HepG2 (cell line): Measurements from ENCODE around the gene DTX2. TPM values are rescaled to one million over a fixed set of nuclear protein-coding genes. Genes with fewer than 3 reads are reported as not detected.

Experiments used
- ASH2L ChIP-seq: fragments of 300-600, 200-600 bp; sonication (generic); IDR thresholded peaks from 2 replicates; pipeline ENCODE4 v1.7.0; 2017; ENCODE audit warnings: low read depth, mild to moderate bottlenecking, moderate library complexity, mixed read lengths, low read length; ENCODE audit not compliant: insufficient read length
- ATRX ChIP-seq: sonication (generic); formaldehyde crosslinking; IDR thresholded peaks from 2 replicates; pipeline ENCODE4 v1.4.0; 2020; ENCODE audit warnings: missing genetic modification reagents, borderline replicate concordance
- HIC2 ChIP-seq: sonication (generic); formaldehyde crosslinking; IDR thresholded peaks from 2 replicates; pipeline ENCODE4 v1.9.0; 2022; ENCODE audit warnings: low read depth, missing genetic modification reagents
- HIVEP1 ChIP-seq: sonication (generic); formaldehyde crosslinking; IDR thresholded peaks from 2 replicates; pipeline ENCODE4 v1.4.0; 2020; ENCODE audit warnings: mild to moderate bottlenecking, missing genetic modification reagents
- KAT7 ChIP-seq: IDR thresholded peaks from 2 replicates; pipeline ENCODE4 v1.6.1; 2018; ENCODE audit warnings: borderline replicate concordance, missing compliant biosample characterization
- KDM3A ChIP-seq: IDR thresholded peaks from 2 replicates; pipeline ENCODE4 v1.6.1; 2018; ENCODE audit warnings: low read depth, missing compliant biosample characterization
- KDM6A ChIP-seq: IDR thresholded peaks from 2 replicates; pipeline ENCODE4 v1.6.1; 2016; ENCODE audit warnings: low read depth
- MLXIP ChIP-seq: sonication (generic); formaldehyde crosslinking; IDR thresholded peaks from 2 replicates; pipeline ENCODE4 v1.9.0; 2021; ENCODE audit warnings: missing genetic modification reagents, borderline replicate concordance
- NCOA2 ChIP-seq: sonication (generic); formaldehyde crosslinking; IDR thresholded peaks from 2 replicates; pipeline ENCODE4 v1.8.0; 2022; ENCODE audit warnings: inconsistent platforms
- RFX1 ChIP-seq: fragments of 450-650 bp; IDR thresholded peaks from 2 replicates; pipeline ENCODE4 v1.6.1; 2017
- SOX13 ChIP-seq, 3 experiments: fragments of 450-650 bp in 1 of 3; sonication (generic) in 1 of 3; formaldehyde crosslinking in 1 of 3; IDR thresholded peaks in 2 of 3; conservative IDR thresholded peaks in 1 of 3; 2 replicates each; pipeline versions ENCODE4 v1.5.0 to v1.6.1; 2016 to 2020; ENCODE audit warnings: antibody characterized with exemption in 1 of 3, mild to moderate bottlenecking in 1 of 3, missing compliant biosample characterization in 1 of 3, missing genetic modification reagents in 1 of 3, moderate library complexity in 1 of 3
- ZNF205 ChIP-seq: IDR thresholded peaks from 2 replicates; pipeline ENCODE4 v1.6.1; 2018; ENCODE audit warnings: missing biosample characterization, missing genetic modification reagents
- ZNF235 ChIP-seq: sonication (generic); formaldehyde crosslinking; IDR thresholded peaks from 2 replicates; pipeline ENCODE4 v1.8.1; 2023; ENCODE audit warnings: mild to moderate bottlenecking, missing genetic modification reagents, borderline replicate concordance
- ZNF331 ChIP-seq: sonication (generic); formaldehyde crosslinking; IDR thresholded peaks from 2 replicates; pipeline ENCODE4 v1.4.0; 2020; ENCODE audit warnings: missing genetic modification reagents
- ZNF451 ChIP-seq: sonication (generic); formaldehyde crosslinking; IDR thresholded peaks from 2 replicates; pipeline ENCODE4 v1.5.0; 2020; ENCODE audit warnings: mild to moderate bottlenecking, missing genetic modification reagents
- ZNF460 ChIP-seq: sonication (generic); formaldehyde crosslinking; IDR thresholded peaks from 2 replicates; pipeline ENCODE4 v1.5.1; 2020; ENCODE audit warnings: missing genetic modification reagents, mild to moderate bottlenecking, borderline replicate concordance
- ZNF775 ChIP-seq: sonication (generic); formaldehyde crosslinking; IDR thresholded peaks from 2 replicates; pipeline ENCODE4 v1.4.0; 2020; ENCODE audit warnings: missing genetic modification reagents, mild to moderate bottlenecking, moderate library complexity, borderline replicate concordance
- ZNF790 ChIP-seq: sonication (generic); formaldehyde crosslinking; IDR thresholded peaks from 2 replicates; pipeline ENCODE4 v1.8.0; 2022; ENCODE audit warnings: missing genetic modification reagents, mild to moderate bottlenecking, borderline replicate concordance
- ZSCAN9 ChIP-seq: IDR thresholded peaks from 2 replicates; pipeline ENCODE4 v1.6.1; 2016; ENCODE audit warnings: borderline replicate concordance
- polyA plus RNA-seq, 8 experiments: library from polyadenylated mRNA; depleted of rRNA in 3 of 8; stranded (reverse) in 7 of 8; unstranded in 1 of 8; fragments of >200 nt; fragmentation: Illumina TruSeq in 4 of 8; extraction: Trizol in 4 of 8; gene quantifications; 2 replicates each; pipeline versions ENCODE4 v1.2.1 to v1.2.3, GENCODE V29; 2011 to 2016; ENCODE audit warnings: low read depth in 4 of 8, missing spikeins in 1 of 8, mixed read lengths in 1 of 8; ENCODE audit not compliant: insufficient read depth in 1 of 8
- total RNA-seq, 5 experiments: library from RNA; depleted of rRNA; stranded (reverse); fragments of >200 nt; fragmentation: Illumina TruSeq; extraction: Trizol; gene quantifications; 2 replicates each; pipeline ENCODE4 v1.2.3, GENCODE V29; 2016; ENCODE audit warnings: low read depth in 1 of 5
- TF ChIP-seq, protein P1 (sequence below): fragments of 450-650 bp; IDR thresholded peaks from 2 replicates; pipeline ENCODE4 v1.6.1; 2017; ENCODE audit warnings: mild to moderate bottlenecking

Gene DTX2
- total and polyA plus RNA-seq, 2 of the 13 experiments (the other 11 are each of a cell fraction or from before 2014, with no cell fraction given) = 5.5 to 6.2 TPM

DNA sequence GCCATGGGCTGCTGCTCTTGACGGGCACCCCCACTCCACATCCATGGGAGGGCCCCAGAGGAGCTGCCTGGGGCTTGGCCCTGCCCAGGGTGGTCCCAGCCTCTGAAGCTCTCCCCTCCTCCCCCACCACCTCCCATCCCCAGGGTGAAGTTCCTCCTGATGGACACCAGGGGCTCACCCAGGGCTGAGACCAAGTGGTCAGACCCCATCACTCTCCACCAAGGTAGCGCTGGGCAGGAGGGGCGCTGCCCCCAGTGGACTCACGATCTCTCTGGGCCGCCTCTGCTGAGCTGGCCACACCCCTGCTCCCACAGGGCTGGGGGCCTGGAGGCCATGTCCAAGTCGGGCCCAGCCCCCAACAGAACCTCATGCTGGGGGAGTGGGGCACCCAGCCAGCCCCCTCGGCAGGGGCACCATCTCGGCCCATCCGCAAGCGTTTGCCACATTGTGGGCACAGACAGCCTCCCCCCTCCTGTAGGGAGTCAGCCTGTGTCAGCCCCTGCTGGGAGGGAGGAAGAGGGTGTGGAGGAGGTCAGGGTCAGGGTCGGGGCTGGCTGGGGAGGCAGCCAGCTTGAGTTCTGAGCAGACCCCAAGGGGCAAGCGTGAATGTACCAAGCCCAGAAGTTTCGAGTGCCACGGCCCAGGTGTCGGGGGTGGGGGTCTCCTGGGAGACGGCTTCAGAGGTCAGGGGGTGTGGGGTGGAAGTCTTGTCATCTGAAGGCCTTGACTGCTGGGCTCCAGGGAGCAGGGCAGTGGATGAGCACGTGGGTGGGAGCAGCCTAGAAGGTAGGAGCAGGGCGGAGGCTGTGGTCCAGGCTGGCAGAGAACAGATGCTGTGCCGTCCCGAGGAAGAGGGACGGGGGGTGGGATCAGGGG lies 51.7 kb downstream of the DTX2 start (continued):
- TF ChIP-seq HIC2 (peak; percentile 64; the same call in 1 of the 2 replicates), KAT7 (no peak), ZNF790 (no peak), ZNF451 (CRISPR knock-in tag) (0 out of 2 replicates have a peak, but pooled peaks have one; percentile 34), SOX13 (IDR thresholded peaks at IDR 0.05) (no peak), SOX13 (CRISPR knock-in tag; conservative IDR thresholded peaks at IDR 0.05 in 1 of 2, IDR thresholded peaks at IDR 0.05 in 1 of 2) (no peak), ZNF235 (no peak), NCOA2 (CRISPR knock-in tag) (no peak), ZSCAN9 (no peak), HIVEP1 (CRISPR knock-in tag) (no peak), ZNF775 (CRISPR knock-in tag) (no peak), KDM3A (no peak), RFX1 (no peak), ZNF331 (CRISPR knock-in tag) (no peak), ATRX (CRISPR knock-in tag) (no peak), KDM6A (no peak), MLXIP (CRISPR knock-in tag) (no peak), ZNF205 (no peak), ZNF460 (CRISPR knock-in tag) (no peak), ASH2L (no peak)
- TF ChIP-seq, protein P1, sequence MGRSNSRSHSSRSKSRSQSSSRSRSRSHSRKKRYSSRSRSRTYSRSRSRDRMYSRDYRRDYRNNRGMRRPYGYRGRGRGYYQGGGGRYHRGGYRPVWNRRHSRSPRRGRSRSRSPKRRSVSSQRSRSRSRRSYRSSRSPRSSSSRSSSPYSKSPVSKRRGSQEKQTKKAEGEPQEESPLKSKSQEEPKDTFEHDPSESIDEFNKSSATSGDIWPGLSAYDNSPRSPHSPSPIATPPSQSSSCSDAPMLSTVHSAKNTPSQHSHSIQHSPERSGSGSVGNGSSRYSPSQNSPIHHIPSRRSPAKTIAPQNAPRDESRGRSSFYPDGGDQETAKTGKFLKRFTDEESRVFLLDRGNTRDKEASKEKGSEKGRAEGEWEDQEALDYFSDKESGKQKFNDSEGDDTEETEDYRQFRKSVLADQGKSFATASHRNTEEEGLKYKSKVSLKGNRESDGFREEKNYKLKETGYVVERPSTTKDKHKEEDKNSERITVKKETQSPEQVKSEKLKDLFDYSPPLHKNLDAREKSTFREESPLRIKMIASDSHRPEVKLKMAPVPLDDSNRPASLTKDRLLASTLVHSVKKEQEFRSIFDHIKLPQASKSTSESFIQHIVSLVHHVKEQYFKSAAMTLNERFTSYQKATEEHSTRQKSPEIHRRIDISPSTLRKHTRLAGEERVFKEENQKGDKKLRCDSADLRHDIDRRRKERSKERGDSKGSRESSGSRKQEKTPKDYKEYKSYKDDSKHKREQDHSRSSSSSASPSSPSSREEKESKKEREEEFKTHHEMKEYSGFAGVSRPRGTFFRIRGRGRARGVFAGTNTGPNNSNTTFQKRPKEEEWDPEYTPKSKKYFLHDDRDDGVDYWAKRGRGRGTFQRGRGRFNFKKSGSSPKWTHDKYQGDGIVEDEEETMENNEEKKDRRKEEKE = no peak
